ENCODE measurements around the gene SLFN14. TPM values are rescaled to one million over a fixed set of nuclear protein-coding genes. Genes with fewer than 3 reads are reported as not detected.

The SLFN14 gene
- total RNA-seq (2014; rRNA removed; shearing (Covaris generic)): not detected in 2 replicates

GRCh38 chr17:35560703-35561102 is at the start of gene SLFN14:
SLFN14 (minus strand) TSS chr17:35560819; CDS start chr17:35558062, 2,757 bp downstream.

GRCh38 chr17:35587074-35587961 is 26.7 kb upstream of the SLFN14 start, which contains the start of gene AP2B1:
AP2B1 (plus strand) TSS chr17:35587322; CDS start chr17:35594031, 6,709 bp downstream.

GRCh38 chr17:35578197-35578928 is 17.7 kb upstream of the SLFN14 start, which contains the start of gene PEX12:
PEX12 (minus strand) TSS chr17:35578571; CDS start chr17:35578021, 550 bp downstream.

GRCh38 chr17:35537601-35538141 is 22.9 kb downstream of the SLFN14 start, which contains the start of gene SLFN12L:
SLFN12L (minus strand) TSS chr17:35537678; CDS start chr17:35522364, 15,314 bp downstream.

Small RNA genes lying within 50 kb of the gene (small RNA-seq; reads per million reads assigned to genes)
- not detected for gene AC004134.1
- not detected for gene AC015911.1
- gene SNORD7: 37.1 reads per million, percentile 94 among the genes with 10 or more reads in this experiment

Other genes starting within 250 kb of the SLFN14 start
- gene SLFN11, start 187.2 kb downstream of the SLFN14 start, total RNA-seq (2014; rRNA removed; shearing (Covaris generic)): 31.5 and 34.9 TPM in 2 replicates
- 11.4 and 16.6 TPM in 2 replicates for gene SLFN12, start 128.3 kb downstream of the SLFN14 start, total RNA-seq (2014; rRNA removed; shearing (Covaris generic))
- gene SLFN13, start 112.1 kb downstream of the SLFN14 start, total RNA-seq (2014; rRNA removed; shearing (Covaris generic)): 0.49 and 1.8 TPM in 2 replicates
- 0.08 TPM in 1 of 2 replicates, not detected in the other for gene SLFN12L, start 23.1 kb downstream of the SLFN14 start, total RNA-seq (2014; rRNA removed; shearing (Covaris generic))
- 5.6 and 6.7 TPM in 2 replicates for gene PEX12, start 17.8 kb upstream of the SLFN14 start, total RNA-seq (2014; rRNA removed; shearing (Covaris generic))
- gene AP2B1, start 26.5 kb upstream of the SLFN14 start, total RNA-seq (2014; rRNA removed; shearing (Covaris generic)): 57.3 and 60.0 TPM in 2 replicates
- gene RASL10B, start 170.8 kb upstream of the SLFN14 start, total RNA-seq (2014; rRNA removed; shearing (Covaris generic)): 0.53 and 0.57 TPM in 2 replicates
- not detected in 2 replicates for gene GAS2L2, start 192.4 kb upstream of the SLFN14 start, total RNA-seq (2014; rRNA removed; shearing (Covaris generic))
- not detected in 2 replicates for gene C17orf50, start 200.1 kb upstream of the SLFN14 start, total RNA-seq (2014; rRNA removed; shearing (Covaris generic))
- gene MMP28, start 234.8 kb upstream of the SLFN14 start, total RNA-seq (2014; rRNA removed; shearing (Covaris generic)): not detected in 2 replicates
- gene TAF15, start 248.7 kb upstream of the SLFN14 start, total RNA-seq (2014; rRNA removed; shearing (Covaris generic)): 61.1 and 63.6 TPM in 2 replicates

Measured in A375 (cell line).